ENCODE data around the gene SH3PXD2A. TPM values are rescaled to one million over a fixed set of nuclear protein-coding genes. Genes with fewer than 3 reads are reported as not detected.

The SH3PXD2A gene
- total RNA-seq, 1 donor from 2014 or later, result 12.2 TPM

GRCh38 chr10:103793920-103794883 is 61.2 kb downstream of the SH3PXD2A start:
- Histone ChIP-seq H3K27me3 (ENCODE audit: control insufficient read depth, insufficient read depth, low read length) (no peaks in the 10 kb centered on the region), H3K36me3 (ENCODE audit: control insufficient read depth, insufficient read depth, low read length) (no peaks in the 10 kb centered on the region), H3K4me3 (ENCODE audit: low read depth, low read length) (no peak overlapping the region)
- DNase-seq (ENCODE audit: low read depth), result no peak
- TF ChIP-seq CTCF (IDR thresholded peaks at IDR 0.05; ENCODE audit: insufficient read depth, low read length, poor library complexity, severe bottlenecking), result no peak

- Histone ChIP-seq H3K36me3 (ENCODE audit: control insufficient read depth, insufficient read depth, low read length) (no peaks in the 10 kb centered on the region), H3K27me3 (ENCODE audit: control insufficient read depth, insufficient read depth, low read length) (no peaks in the 10 kb centered on the region), H3K4me3 (ENCODE audit: low read depth, low read length) (no peak overlapping the region)
- DNase-seq (ENCODE audit: low read depth), result no peak
- no peak for TF ChIP-seq CTCF (IDR thresholded peaks at IDR 0.05; ENCODE audit: insufficient read depth, low read length, poor library complexity, severe bottlenecking)
These were observed 61.9 kb downstream of the SH3PXD2A start for GRCh38 chr10:103793429-103793828.

DNA sequence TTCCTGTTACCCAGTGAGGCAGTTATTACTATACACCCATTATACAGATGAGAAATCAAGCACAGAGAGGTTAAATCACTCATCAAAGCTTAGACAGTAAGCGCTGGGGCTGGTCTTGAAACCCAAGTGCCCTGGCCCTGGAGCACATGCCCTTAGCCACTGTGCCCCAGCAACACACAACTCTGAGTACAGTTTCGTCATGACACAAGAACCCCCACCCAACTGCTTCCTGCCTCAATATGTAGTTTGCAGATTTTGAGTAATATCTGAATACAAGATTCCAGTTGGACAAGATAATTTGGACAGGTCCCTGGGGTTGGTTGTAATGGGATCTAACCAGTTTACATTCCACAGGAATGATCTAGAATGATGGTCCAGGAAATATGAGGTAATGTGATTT is 62.8 kb downstream of the SH3PXD2A start:
- DNase-seq (ENCODE audit: low read depth), result no peak
- H3K4me3 ChIP-seq (ENCODE audit: low read depth, low read length), result no peak overlapping the region
- H3K36me3 ChIP-seq (ENCODE audit: control insufficient read depth, insufficient read depth, low read length), result no peaks in the 10 kb centered on the region
- no peaks in the 10 kb centered on the region for H3K27me3 ChIP-seq (ENCODE audit: control insufficient read depth, insufficient read depth, low read length)
- TF ChIP-seq CTCF (IDR thresholded peaks at IDR 0.05; ENCODE audit: insufficient read depth, low read length, poor library complexity, severe bottlenecking), result no peak

- Histone ChIP-seq H3K4me3 (ENCODE audit: low read depth, low read length) (no peak overlapping the region), H3K27me3 (ENCODE audit: control insufficient read depth, insufficient read depth, low read length) (no peaks in the 10 kb centered on the region), H3K36me3 (ENCODE audit: control insufficient read depth, insufficient read depth, low read length) (no peaks in the 10 kb centered on the region)
- no peak for DNase-seq (ENCODE audit: low read depth)
- no peak for TF ChIP-seq CTCF (IDR thresholded peaks at IDR 0.05; ENCODE audit: insufficient read depth, low read length, poor library complexity, severe bottlenecking)
These were observed 63.5 kb downstream of the SH3PXD2A start for GRCh38 chr10:103791858-103792257.

- no peak for TF ChIP-seq CTCF (IDR thresholded peaks at IDR 0.05; ENCODE audit: insufficient read depth, low read length, poor library complexity, severe bottlenecking)
- Histone ChIP-seq H3K36me3 (ENCODE audit: control insufficient read depth, insufficient read depth, low read length) (no peaks in the 10 kb centered on the region), H3K27me3 (ENCODE audit: control insufficient read depth, insufficient read depth, low read length) (no peaks in the 10 kb centered on the region), H3K4me3 (ENCODE audit: low read depth, low read length) (no peak overlapping the region)
- DNase-seq (ENCODE audit: low read depth), result no peak
These were observed 64.1 kb downstream of the SH3PXD2A start for GRCh38 chr10:103791291-103791690.
